Measurements from ENCODE around the gene PLA2R1.

PLA2R1 gene

GRCh38 chr2:160068906-160069305, 6.5 kb upstream of the PLA2R1 start:
- H3K4me3 ChIP-seq (replicated peaks; ENCODE audit: low read depth, low read length) = no peak overlapping the region
- no peak for DNase-seq (ENCODE audit: extremely low read depth, low read depth)
- TF ChIP-seq, protein P1, sequence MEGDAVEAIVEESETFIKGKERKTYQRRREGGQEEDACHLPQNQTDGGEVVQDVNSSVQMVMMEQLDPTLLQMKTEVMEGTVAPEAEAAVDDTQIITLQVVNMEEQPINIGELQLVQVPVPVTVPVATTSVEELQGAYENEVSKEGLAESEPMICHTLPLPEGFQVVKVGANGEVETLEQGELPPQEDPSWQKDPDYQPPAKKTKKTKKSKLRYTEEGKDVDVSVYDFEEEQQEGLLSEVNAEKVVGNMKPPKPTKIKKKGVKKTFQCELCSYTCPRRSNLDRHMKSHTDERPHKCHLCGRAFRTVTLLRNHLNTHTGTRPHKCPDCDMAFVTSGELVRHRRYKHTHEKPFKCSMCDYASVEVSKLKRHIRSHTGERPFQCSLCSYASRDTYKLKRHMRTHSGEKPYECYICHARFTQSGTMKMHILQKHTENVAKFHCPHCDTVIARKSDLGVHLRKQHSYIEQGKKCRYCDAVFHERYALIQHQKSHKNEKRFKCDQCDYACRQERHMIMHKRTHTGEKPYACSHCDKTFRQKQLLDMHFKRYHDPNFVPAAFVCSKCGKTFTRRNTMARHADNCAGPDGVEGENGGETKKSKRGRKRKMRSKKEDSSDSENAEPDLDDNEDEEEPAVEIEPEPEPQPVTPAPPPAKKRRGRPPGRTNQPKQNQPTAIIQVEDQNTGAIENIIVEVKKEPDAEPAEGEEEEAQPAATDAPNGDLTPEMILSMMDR (IDR thresholded peaks at IDR 0.05; ENCODE audit: low read depth, low read length, missing control alignments) = no peak

DNA sequence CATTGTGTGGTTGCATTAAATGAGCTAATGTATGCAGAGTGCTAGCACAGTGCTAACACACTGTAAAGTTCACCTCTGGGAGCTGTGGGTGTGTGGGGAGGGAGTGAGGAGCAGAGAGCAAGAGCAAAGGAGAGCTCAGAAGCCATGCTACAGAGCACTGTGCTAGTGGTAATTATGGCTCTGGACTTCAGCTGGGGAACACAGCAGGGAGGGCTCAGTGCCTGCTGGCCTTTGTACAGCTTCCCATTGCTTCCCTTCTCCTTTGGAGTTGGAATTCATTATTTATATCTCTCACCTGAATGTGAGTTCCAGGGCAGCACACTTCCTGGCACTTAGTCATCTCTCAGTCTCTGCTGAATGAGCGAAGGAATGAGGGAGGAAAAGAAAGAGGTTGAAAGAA, 2.5 kb upstream of the PLA2R1 start:
- H3K4me3 ChIP-seq (replicated peaks; ENCODE audit: low read depth, low read length) = no peak overlapping the region
- no peak for DNase-seq (ENCODE audit: extremely low read depth, low read depth)
- TF ChIP-seq, protein P1 (IDR thresholded peaks at IDR 0.05; ENCODE audit: low read depth, low read length, missing control alignments) = no peak

GRCh38 chr2:160063879-160064612, 1.6 kb upstream of the PLA2R1 start:
- TF ChIP-seq, protein P1 (IDR thresholded peaks at IDR 0.05; ENCODE audit: low read depth, low read length, missing control alignments) = no peak
- DNase-seq (ENCODE audit: extremely low read depth, low read depth) = no peak
- no peak overlapping the region for H3K4me3 ChIP-seq (replicated peaks; ENCODE audit: low read depth, low read length)

DNA sequence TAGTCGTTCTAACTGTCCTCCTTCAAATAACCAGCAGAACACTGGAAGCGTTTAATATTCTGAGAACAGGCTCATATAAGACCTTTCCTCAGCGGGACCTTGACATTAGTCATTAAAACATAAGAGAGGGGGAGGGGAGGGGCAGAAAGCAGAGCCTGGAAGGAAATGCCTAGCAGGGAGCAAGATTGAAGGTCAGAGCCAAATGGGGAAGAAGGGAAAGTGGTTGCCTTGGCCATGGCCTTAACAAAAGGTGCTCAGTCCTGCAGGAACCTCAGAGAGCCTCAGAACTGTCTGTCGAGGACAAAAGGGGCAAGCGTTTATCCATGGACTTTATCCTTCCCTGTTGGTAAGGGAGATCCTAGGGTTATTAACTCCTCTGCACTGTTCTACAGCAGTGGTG, 856 bp upstream of the PLA2R1 start:
- TF ChIP-seq, protein P1 (IDR thresholded peaks at IDR 0.05; ENCODE audit: low read depth, low read length, missing control alignments) = no peak
- no peak for DNase-seq (ENCODE audit: extremely low read depth, low read depth)
- H3K4me3 ChIP-seq (replicated peaks; ENCODE audit: low read depth, low read length) = no peak overlapping the region

DNA sequence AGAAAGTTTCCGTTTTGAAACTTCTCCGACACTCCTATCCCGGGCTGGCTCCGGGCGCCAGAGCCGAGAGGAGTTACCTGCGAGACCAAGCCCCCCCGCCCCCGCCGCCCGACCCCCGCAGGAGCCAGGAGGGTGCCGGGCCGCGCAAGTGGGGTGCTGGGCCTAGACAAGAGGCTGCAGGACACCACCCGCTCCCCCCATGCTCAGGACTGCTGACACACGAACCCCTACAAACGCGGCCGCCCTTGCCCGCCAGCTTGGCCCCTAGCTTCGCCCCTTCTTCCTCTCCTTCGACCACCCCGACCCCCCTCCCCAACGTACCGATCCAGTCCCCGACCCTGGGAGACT, 497 bp downstream of the PLA2R1 start:
- TF ChIP-seq, protein P1 (IDR thresholded peaks at IDR 0.05; ENCODE audit: low read depth, low read length, missing control alignments) = no peak
- DNase-seq (ENCODE audit: extremely low read depth, low read depth) = no peak
- peak overlapping the region; percentile 64 for H3K4me3 ChIP-seq (replicated peaks; ENCODE audit: low read depth, low read length)

DNA sequence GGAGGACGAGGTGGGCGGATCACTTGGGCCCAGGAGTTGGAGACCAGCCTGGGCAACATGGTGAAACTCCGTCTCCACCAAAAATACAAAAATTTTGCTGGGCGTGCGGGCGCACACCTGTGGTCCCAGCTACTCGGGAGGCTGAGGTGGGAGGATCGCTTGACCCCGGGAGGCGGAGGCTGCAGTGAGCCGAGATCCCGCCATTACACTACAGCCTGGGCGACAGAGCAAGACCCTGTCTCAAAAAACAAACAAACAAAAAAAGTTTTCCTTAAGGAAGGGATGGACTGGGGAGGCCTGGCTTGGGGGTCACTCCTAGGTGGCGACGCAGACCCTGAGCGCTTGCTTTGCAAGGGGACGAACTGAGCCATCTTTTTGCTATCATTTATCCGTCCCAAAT, 882 bp downstream of the PLA2R1 start:
- TF ChIP-seq, protein P1 (IDR thresholded peaks at IDR 0.05; ENCODE audit: low read depth, low read length, missing control alignments) = no peak
- no peak for DNase-seq (ENCODE audit: extremely low read depth, low read depth)
- peak overlapping the region; percentile 64 for H3K4me3 ChIP-seq (replicated peaks; ENCODE audit: low read depth, low read length)

DNA sequence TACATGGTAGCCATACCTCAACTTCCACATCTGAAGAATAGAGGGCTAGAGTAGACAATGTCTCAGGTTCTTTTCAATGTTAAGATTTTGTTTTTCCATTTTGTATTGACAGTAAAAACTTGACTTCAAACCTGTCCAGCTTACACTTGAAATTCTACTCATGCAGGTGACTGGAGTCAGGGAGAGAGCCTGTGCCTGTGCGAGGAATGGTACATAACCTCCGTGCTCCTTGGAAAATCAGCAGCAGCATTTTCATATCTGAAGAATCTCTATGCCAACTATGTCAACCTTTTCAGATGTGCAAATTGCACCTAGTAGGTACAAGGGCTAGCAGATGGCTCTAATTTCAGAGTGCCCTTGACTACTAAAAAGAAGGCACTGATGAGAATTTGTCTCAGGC, 2.1 kb downstream of the PLA2R1 start:
- no peak overlapping the region for H3K4me3 ChIP-seq (replicated peaks; ENCODE audit: low read depth, low read length)
- no peak for DNase-seq (ENCODE audit: extremely low read depth, low read depth)
- TF ChIP-seq, protein P1 (IDR thresholded peaks at IDR 0.05; ENCODE audit: low read depth, low read length, missing control alignments) = no peak
